ENCODE results near the gene SLC39A1.
"Not testable (repeated sequence)": the region's sequence is repeated elsewhere in the genome, so short reads cannot be mapped to it uniquely, and the experiment has no call there.

The SLC39A1 gene

GRCh38 chr1:153928791-153929341, 34.5 kb downstream of the SLC39A1 start:
- DNase-seq = no peak

- no peak for DNase-seq
Observed at GRCh38 chr1:153928245-153928644, 35.1 kb downstream of the SLC39A1 start.

- no peak for DNase-seq
Observed at GRCh38 chr1:153926405-153926804, 36.9 kb downstream of the SLC39A1 start.

GRCh38 chr1:153922972-153923925, 40.1 kb downstream of the SLC39A1 start, which contains the start of gene GATAD2B:
TSS of gene GATAD2B (minus strand) at chr1:153922972. CDS start at chr1:153828347, 94,625 bp downstream.
- peak; percentile 100 for DNase-seq

DNA sequence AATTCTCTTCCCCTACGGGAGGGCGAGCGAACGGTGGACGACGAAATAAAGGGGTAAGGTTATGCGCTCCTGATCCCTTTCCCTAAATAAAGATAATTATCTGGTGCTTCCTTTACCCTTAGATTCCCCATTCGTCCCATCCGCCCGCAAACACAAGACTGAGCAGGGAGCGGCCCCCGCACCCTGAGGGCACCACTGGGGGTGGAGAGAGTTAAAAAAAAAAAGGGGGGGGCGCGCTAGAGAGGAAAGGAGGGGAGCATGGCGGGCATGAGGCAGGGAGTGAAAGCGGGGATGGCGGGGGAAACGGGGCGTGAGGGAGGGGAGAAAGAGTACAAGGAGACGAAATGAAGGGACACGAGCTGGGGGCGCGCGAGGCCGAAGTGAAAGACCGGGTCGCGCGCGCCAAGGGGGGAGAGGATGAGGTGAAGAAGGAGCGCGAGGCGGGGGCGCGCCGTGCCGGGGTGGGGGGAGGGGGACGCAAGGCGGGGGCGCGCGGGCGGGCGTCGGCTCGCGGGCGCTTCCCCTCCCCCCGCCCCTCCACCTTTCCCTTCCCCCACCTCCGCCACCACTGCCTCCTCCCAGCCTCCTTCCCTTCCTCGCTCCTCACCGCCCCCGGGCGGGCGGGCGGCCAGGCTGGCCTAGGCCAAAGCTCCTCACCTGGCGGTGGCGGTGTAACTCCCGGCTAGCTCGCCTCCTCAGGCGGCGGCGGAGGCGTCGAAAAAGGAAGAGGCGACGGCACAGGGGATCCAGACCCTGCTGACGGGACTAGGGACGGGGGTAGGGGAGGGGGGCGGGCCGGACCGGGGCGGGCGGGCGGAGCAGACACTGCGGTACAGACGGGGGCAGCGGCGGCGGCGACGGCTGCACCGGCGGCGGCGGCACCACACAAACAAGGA, 41.0 kb downstream of the SLC39A1 start:
- peak; percentile 56 to 83 for DNase-seq

DNA sequence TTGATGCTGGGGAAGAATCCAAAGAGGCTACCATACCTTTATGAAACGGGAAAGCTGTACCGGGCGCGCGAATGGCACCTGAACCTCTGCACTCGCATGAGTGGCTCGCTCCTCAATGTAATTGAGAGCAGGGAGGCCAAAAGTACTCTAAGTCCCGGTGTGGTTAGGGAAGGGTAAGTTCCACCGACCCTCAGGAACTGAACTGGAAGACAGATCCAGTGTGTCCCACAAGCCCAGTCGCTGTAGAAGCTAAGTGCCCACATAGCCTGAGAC, 41.6 kb downstream of the SLC39A1 start:
- peak in 1 of 2 experiments; percentile 45 for DNase-seq

DNA sequence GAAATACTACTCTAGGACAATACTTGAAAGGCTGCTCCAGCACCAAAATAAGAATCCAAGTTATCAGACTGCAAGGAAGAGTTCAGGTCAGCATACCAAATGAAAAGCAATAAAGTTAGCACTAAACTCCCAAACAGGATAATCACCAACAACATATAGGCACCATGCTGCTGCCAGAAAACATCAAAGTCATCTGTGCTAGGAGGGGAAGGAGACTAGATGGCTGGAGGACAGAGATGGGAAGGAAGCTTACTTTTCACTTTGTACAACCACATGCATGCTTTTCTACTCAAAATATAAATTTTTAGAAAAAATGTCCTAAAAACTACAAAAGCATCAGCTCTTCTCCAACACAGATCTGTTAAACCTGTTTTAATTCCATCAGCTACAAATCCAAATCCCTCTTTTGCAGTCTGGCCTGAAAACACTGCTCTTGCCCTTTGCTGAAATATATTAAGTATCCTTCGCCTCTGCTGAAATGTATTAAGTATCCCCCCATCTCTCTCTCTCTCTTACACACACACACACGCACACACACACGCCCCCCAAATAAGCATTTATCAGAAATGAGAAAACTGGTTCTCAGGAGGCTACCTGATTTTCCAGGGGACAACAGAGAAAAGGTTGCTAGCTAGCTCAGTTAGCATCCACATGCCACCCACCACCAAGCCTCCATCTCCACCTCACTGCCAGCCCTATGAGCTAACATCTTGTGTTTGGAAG, 42.1 kb downstream of the SLC39A1 start:
- no peak for DNase-seq

- DNase-seq = no peak
Observed at GRCh38 chr1:153919876-153920852, 43.2 kb downstream of the SLC39A1 start.

GRCh38 chr1:153916297-153916696, 47.0 kb downstream of the SLC39A1 start:
- no peak for DNase-seq

DNA sequence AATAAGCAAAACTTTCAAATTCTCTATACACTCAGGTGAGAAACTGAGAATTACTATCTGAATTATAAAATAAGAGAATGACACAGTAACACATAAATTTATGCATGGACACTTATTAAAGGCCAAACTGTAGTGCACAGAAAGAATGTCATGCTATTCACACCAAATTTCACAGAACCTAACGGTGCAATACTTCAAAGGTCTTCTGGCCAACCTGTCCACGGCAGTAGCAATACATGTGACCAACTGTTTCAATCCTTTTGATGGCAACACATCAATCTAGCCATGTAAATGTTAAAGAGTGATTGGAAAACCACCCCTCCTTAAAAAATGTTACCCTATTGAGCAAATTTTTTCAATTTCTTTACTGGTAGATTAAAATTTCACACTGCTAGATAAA, 51.0 kb downstream of the SLC39A1 start:
- DNase-seq = no peak

GRCh38 chr1:153910560-153910959, 52.8 kb downstream of the SLC39A1 start:
- DNase-seq = not testable (repeated sequence)

Measured in NCI-H524 (cell line).